ENCODE measurements around the gene CHPF. TPM values are rescaled to one million over a fixed set of nuclear protein-coding genes. Genes with fewer than 3 reads are reported as not detected.

The CHPF gene
- total and polyA plus RNA-seq, 2 donors (not counting 3 experiments of a cell fraction or from before 2014, with no cell fraction given) = 0.24 to 0.32 TPM

DNA sequence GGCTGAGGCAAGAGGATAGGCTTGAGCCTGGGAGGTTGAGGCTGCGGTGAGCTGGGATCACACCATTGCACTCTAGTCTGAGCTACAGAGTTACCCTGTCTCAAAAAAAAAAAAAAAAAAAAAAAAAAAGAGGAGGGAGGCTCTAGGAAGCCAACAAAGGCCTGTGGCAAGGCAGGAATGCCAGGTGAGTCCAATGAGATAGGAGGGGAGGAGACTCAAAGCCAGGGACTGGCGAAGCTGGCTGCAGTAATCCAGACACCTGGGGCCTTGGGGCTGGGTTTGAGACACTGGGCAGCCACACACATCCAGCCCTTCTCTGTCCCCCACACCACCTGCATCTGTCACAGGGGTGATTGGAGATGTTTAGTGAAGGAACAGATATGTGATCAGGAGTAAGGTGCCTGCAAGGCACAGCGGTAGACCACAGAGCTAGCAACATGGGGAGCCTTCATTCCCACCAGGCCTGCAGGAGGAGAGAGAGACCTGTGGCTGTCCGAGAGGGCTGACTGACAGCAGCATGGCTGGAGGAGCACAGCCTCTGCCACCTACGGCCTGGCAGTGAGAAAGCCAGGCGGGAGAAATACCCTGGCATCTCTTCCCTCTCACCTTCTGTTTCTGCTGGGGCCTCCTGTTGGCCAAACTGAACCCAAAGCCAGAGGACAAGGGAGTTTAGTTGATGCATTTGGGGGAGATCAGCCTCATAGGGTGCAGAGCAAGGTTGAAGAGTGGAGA lies 9.5 kb downstream of the CHPF start:
- dilution Hi-C loops (cut with MboI; ENCODE audit: extremely low pct_ligation_motif_present, low sequenced_read_pairs) = no loop called here
- no peak overlapping the region for H3K27ac ChIP-seq (ENCODE audit: insufficient read depth, low read depth, low read length)
- no peaks in the 10 kb centered on the region for H3K36me3 ChIP-seq (ENCODE audit: control insufficient read depth in 2 of 2, extremely low read depth in 1 of 2, insufficient read depth in 2 of 2, low read length in 2 of 2)
- H3K27me3 ChIP-seq (ENCODE audit: control insufficient read depth in 2 of 2, insufficient read depth in 2 of 2, low read length in 2 of 2) = peaks cover 9 to 18% of the 10 kb centered on the region in 2 experiments
- H3K79me2 ChIP-seq (ENCODE audit: control insufficient read depth, insufficient read depth, low read length) = no peaks in the 10 kb centered on the region
- FAIRE-seq = no peak
- POLR2A ChIA-PET = no interaction called here
- H2AFZ ChIP-seq (ENCODE audit: low read depth, low read length) = no peak overlapping the region
- H3K4me1 ChIP-seq (ENCODE audit: control insufficient read depth, extremely low read depth, insufficient read depth, low read length) = no peaks in the 10 kb centered on the region
- intact Hi-C loops (cut with micrococcal nuclease) = no loop called here
- CTCF ChIA-PET = interaction anchor here (1.2 to 12.6 kb wide), 4 partner anchors 43 to 132 kb away, joined by 3 to 731 read pairs (median 255); partner anchors contain the start of gene GMPPA
- TF ChIP-seq MYC (IDR thresholded peaks at IDR 0.05; ENCODE audit: low read depth, low read length) (no peak), JUN (IDR thresholded peaks at IDR 0.05; ENCODE audit: borderline replicate concordance, insufficient read depth, insufficient read length, low read depth) (no peak), POLR2A (IDR thresholded peaks at IDR 0.05; ENCODE audit: low read depth, low read length) (no peak), FOS (IDR thresholded peaks at IDR 0.05; ENCODE audit: borderline replicate concordance, insufficient read depth, low read length) (no peak), GATA2 (IDR thresholded peaks at IDR 0.05; ENCODE audit: insufficient read depth, insufficient read length, low read depth, low read length) (no peak), EZH2 (IDR thresholded peaks at IDR 0.05; ENCODE audit: borderline replicate concordance, low read depth, low read length, severe bottlenecking) (no peak), POLR2AphosphoS5 (IDR thresholded peaks at IDR 0.05; ENCODE audit: insufficient read depth, low read depth, low read length) (no peak), CTCF (IDR thresholded peaks at IDR 0.05; ENCODE audit: extremely low read depth in 1 of 2, insufficient read depth in 1 of 2, low read depth in 1 of 2, low read length in 2 of 2) (no peak)
- TF ChIP-seq, protein P1, sequence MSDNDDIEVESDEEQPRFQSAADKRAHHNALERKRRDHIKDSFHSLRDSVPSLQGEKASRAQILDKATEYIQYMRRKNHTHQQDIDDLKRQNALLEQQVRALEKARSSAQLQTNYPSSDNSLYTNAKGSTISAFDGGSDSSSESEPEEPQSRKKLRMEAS (IDR thresholded peaks at IDR 0.05; ENCODE audit: insufficient read depth, insufficient read length) = no peak
- no peak for DNase-seq (ENCODE audit: low read depth, low spot score)
- H3K4me3 ChIP-seq (replicated peaks in 1 of 3; ENCODE audit: insufficient read depth in 1 of 3, low read depth in 1 of 3, low read length in 3 of 3) = no peak overlapping the region
- no TSS peak for BruUV-seq (replicated peaks)
- H3K9ac ChIP-seq (replicated peaks; ENCODE audit: extremely low read depth, insufficient read depth, low read length) = no peak overlapping the region
- no peaks in the 10 kb centered on the region for H4K20me1 ChIP-seq (replicated peaks; ENCODE audit: control insufficient read depth, extremely low read depth, insufficient read depth, low read length)
- no peaks in the 10 kb centered on the region for H3K9me3 ChIP-seq (replicated peaks; ENCODE audit: control insufficient read depth, insufficient read depth, low read length)
- no peak overlapping the region for H3K4me2 ChIP-seq (ENCODE audit: insufficient read depth, low read length)
- H3K9me1 ChIP-seq (replicated peaks; ENCODE audit: control insufficient read depth, extremely low read depth, insufficient read depth, low read length) = no peaks in the 10 kb centered on the region
